Tibial nerve (tissue), 4 donors: ENCODE results near the gene ADAMTS2. TPM values are rescaled to one million over a fixed set of nuclear protein-coding genes. Genes with fewer than 3 reads are reported as not detected.

Source experiments
- DNase-seq, 2 donors: peaks; one replicate each; pipeline ENCODE4 v3.0.0-alpha.2; 2019; ENCODE audit warnings: low spot score in 2 of 2
- H3K27ac ChIP-seq, 4 donors: fragments of 200-600 bp; sonication (generic) in 3 of 4; one replicate each; pipeline ENCODE4 v1.5.1; 2017 to 2019; ENCODE audit warnings: mild to moderate bottlenecking in 1 of 4
- H3K27me3 ChIP-seq, 2 donors: fragments of 200-600 bp; sonication (generic) in 1 of 2; one replicate each; pipeline versions ENCODE4 v1.5.1 to v1.6.0; 2017 to 2019
- H3K36me3 ChIP-seq, 3 donors: fragments of 200-600 bp; sonication (generic); one replicate each; pipeline ENCODE4 v1.5.1; 2018 to 2019
- H3K4me1 ChIP-seq, 4 donors: fragments of 200-600 bp; sonication (generic) in 3 of 4; one replicate each; pipeline ENCODE4 v1.5.1; 2017 to 2019
- H3K4me3 ChIP-seq, 4 donors: fragments of 200-600 bp; sonication (generic) in 3 of 4; one replicate each; pipeline ENCODE4 v1.5.1; 2017 to 2019; ENCODE audit warnings: mild to moderate bottlenecking in 1 of 4, moderate library complexity in 1 of 4
- H3K9me3 ChIP-seq, 4 donors: fragments of 200-600 bp; sonication (generic) in 3 of 4; one replicate each; pipeline ENCODE4 v1.5.1; 2017 to 2019
- CTCF ChIP-seq, 5 experiments: fragments of 200-600 bp in 3 of 5; fragments of 450-650 bp in 2 of 5; sonication (generic) in 3 of 5; IDR thresholded peaks; one replicate each; pipeline ENCODE4 v1.5.1; 2016 to 2019; ENCODE audit warnings: antibody characterized with exemption in 5 of 5, mild to moderate bottlenecking in 3 of 5, moderate library complexity in 2 of 5
- EP300 ChIP-seq, 2 donors: sonication (generic); formaldehyde crosslinking; IDR thresholded peaks; one replicate each; pipeline ENCODE4 v1.6.1; 2017; ENCODE audit warnings: antibody characterized with exemption in 2 of 2, mild to moderate bottlenecking in 1 of 2
- POLR2A ChIP-seq, 2 donors: fragments of 450-650 bp; IDR thresholded peaks; one replicate each; pipeline ENCODE4 v1.6.1; 2017; ENCODE audit warnings: antibody characterized with exemption in 2 of 2, mild to moderate bottlenecking in 2 of 2, moderate library complexity in 2 of 2
- WGBS, 2 donors: methylation state at CpG; one replicate each; pipeline ENCODE4 v1.1.5; 2018; 5-methylcytosine and 5-hydroxymethylcytosine counted together
- total RNA-seq, 4 donors: library from RNA; depleted of rRNA; stranded (reverse); fragments of >200 nt; gene quantifications; one replicate each; pipeline ENCODE4 v1.1.0, GENCODE V29; 2016

Gene ADAMTS2
- total RNA-seq, 4 donors from 2014 or later: 23.2 to 58.8 (median 47.2) TPM

DNA sequence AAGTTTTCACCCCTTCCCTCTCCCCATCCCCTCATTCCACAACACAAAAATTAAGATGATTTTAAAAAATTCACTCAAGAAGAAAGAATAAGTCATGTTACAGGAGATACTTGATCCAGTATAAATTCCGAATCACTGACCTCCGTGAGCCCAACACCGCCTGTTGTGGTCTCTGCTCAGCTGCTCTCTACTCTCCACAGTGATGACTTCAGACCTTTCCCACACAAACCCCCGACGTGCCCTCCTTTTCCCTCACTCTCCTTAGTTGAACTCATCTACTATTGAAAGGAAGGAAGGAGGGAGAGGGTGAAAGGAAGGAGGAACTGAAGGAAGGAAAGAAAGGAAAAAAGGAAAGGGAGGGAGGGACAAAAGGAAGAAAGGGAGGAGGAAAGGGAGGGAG, 230.0 kb downstream of the ADAMTS2 start:
- WGBS, 2 donors: 86 to 89% methylated on average over 5 of the region's 5 CpGs
- Histone ChIP-seq H3K4me1 (no peaks in the 10 kb centered on the region), H3K27ac (no peak overlapping the region), H3K27me3 (no peaks in the 10 kb centered on the region), H3K4me3 (no peak overlapping the region), H3K36me3 (peaks cover 0 to 66% (median 0%) of the 10 kb centered on the region in 3 donors), H3K9me3 (peaks cover 0 to 85% (median 21%) of the 10 kb centered on the region in 4 donors)
- TF ChIP-seq CTCF (IDR thresholded peaks at IDR 0.05): no peak
- no peak for TF ChIP-seq POLR2A (IDR thresholded peaks at IDR 0.05)
- no peak for TF ChIP-seq EP300 (IDR thresholded peaks at IDR 0.05)
- no peak for DNase-seq

GRCh38 chr5:179114756-179115155, 230.5 kb downstream of the ADAMTS2 start:
- peaks cover 0 to 62% (median 0%) of the 10 kb centered on the region in 3 donors for H3K36me3 ChIP-seq
- H3K27ac ChIP-seq: no peak overlapping the region
- no peak for DNase-seq
- H3K9me3 ChIP-seq: peaks cover 0 to 89% (median 22%) of the 10 kb centered on the region in 4 donors
- no peaks in the 10 kb centered on the region for H3K27me3 ChIP-seq
- no peak overlapping the region for H3K4me3 ChIP-seq
- H3K4me1 ChIP-seq: no peaks in the 10 kb centered on the region
- WGBS, 2 donors: 93 to 94% methylated on average over 7 of the region's 7 CpGs
- no peak for TF ChIP-seq EP300 (IDR thresholded peaks at IDR 0.05)
- TF ChIP-seq CTCF (IDR thresholded peaks at IDR 0.05): no peak
- TF ChIP-seq POLR2A (IDR thresholded peaks at IDR 0.05): no peak

DNA sequence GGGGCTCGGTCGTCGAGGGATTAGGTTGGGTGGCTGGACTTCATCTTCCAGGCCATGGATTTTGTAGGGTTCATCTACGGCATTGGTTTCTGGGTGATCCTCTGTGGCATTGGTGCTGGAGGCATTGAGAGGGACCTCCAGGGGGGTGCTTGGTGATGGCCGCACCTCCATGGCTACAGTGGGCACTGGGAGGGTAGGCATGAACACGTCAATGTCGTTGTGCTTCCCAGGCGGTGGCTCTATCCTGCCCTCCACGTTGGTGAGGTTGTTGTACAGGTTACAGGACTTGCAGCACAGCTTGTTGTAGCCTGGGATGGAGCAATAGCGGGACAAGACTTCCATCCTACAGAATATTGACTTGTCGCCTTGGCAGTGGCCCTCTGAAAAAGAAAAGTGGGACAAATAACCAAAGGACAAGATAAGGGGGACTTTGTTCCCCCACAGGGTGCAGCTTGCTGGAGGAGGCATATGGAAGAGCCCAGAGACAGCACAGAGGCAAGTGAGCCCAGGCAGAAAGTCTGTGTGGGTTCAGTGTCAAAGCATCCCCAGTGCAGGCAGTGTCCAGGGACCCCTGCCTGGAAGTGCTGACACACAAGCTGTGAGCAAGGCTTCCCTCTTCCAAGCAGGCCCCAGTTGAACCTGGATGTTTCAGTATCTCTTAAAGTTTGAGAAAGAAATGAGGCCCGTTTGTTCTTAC, 231.2 kb downstream of the ADAMTS2 start:
- Histone ChIP-seq H3K4me1 (no peaks in the 10 kb centered on the region), H3K36me3 (peaks cover 0 to 57% (median 0%) of the 10 kb centered on the region in 3 donors), H3K27ac (no peak overlapping the region), H3K27me3 (no peaks in the 10 kb centered on the region), H3K9me3 (peaks cover 0 to 92% (median 23%) of the 10 kb centered on the region in 4 donors), H3K4me3 (no peak overlapping the region)
- DNase-seq: no peak
- WGBS, 2 donors: 90 to 92% methylated on average over 12 of the region's 12 CpGs
- no peak for TF ChIP-seq POLR2A (IDR thresholded peaks at IDR 0.05)
- no peak for TF ChIP-seq EP300 (IDR thresholded peaks at IDR 0.05)
- no peak for TF ChIP-seq CTCF (IDR thresholded peaks at IDR 0.05)

GRCh38 chr5:179113143-179113530, 232.1 kb downstream of the ADAMTS2 start:
- H3K4me3 ChIP-seq: no peak overlapping the region
- WGBS, 2 donors: 93% methylated on average over 13 of the region's 13 CpGs
- H3K27me3 ChIP-seq: no peaks in the 10 kb centered on the region
- peaks cover 0 to 55% (median 0%) of the 10 kb centered on the region in 3 donors for H3K36me3 ChIP-seq
- H3K27ac ChIP-seq: no peak overlapping the region
- DNase-seq: no peak
- no peaks in the 10 kb centered on the region for H3K4me1 ChIP-seq
- TF ChIP-seq EP300 (IDR thresholded peaks at IDR 0.05): no peak
- TF ChIP-seq CTCF (IDR thresholded peaks at IDR 0.05): no peak
- TF ChIP-seq POLR2A (IDR thresholded peaks at IDR 0.05): no peak
- H3K9me3 ChIP-seq: peaks cover 0 to 98% (median 27%) of the 10 kb centered on the region in 4 donors

DNA sequence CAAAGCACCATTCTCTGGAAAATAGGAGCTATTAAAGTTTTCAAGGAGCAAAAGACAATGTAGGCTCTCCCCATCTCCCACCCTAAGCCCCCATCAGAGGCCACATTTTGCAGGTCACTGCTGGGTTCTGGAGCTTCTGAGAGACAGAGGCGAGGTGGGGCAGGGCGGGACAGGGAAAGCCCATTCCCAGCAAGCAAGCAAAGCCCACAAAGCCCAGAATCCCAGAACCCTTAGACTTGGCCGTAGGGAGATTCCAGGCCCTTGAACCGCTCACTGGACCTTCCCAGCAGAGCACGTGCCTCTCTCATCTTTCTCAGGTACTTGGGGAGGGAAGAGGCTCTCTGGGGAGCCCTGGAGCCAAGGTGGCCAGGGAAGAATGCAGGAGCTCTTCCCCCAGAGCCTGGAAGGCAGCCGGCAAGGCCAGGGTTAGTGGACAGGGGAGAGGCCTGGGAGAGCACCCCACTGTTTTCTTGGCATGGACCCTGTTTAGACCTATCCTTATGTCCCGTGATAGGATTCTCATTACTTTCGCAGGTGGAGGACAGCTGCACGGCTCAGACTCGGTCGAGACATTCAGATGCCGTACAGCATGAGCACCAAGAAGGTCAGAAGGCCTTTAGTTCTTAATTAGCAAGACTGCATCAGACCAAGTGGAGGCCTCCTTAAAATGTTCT, 232.7 kb downstream of the ADAMTS2 start:
- no peak for DNase-seq
- Histone ChIP-seq H3K27me3 (no peaks in the 10 kb centered on the region), H3K4me1 (no peaks in the 10 kb centered on the region), H3K4me3 (no peak overlapping the region), H3K9me3 (peaks cover 0 to 100% (median 30%) of the 10 kb centered on the region in 4 donors), H3K36me3 (peaks cover 0 to 51% (median 0%) of the 10 kb centered on the region in 3 donors), H3K27ac (no peak overlapping the region)
- 89 to 95% methylated on average over 12 of the region's 12 CpGs for WGBS, 2 donors
- TF ChIP-seq EP300 (IDR thresholded peaks at IDR 0.05): no peak
